H1 (cell line): ENCODE measurements around the gene EGF. TPM values are rescaled to one million over a fixed set of nuclear protein-coding genes. Genes with fewer than 3 reads are reported as not detected.

Experiments
- CTCF ChIA-PET: fragments of 300-600 bp; sonication (Branson Sonifier 250); formaldehyde crosslinking; loops from one replicate; lab custom pipeline; 2021; ENCODE audit not compliant: partially characterized antibody; lab: Charles Lee
- POLR2A ChIA-PET: fragments of 300-600 bp; sonication (Branson Sonifier 250); formaldehyde crosslinking; loops from one replicate; lab custom pipeline; 2021; ENCODE audit warnings: inconsistent platforms; ENCODE audit not compliant: partially characterized antibody; lab: Charles Lee
- DNase-seq, 2 experiments: peaks; one replicate each; pipeline versions ENCODE4 v3.0.0 to v3.0.0-alpha.2; 2010 to 2022; ENCODE audit warnings: low spot score in 2 of 2, low read depth in 1 of 2, mixed read lengths in 1 of 2
- FAIRE-seq: peaks from 2 replicates; lab custom pipeline; 2011; peaks lifted over from hg19 to GRCh38; lab: Jason Lieb, UNC
- H2AFZ ChIP-seq: 2 replicates; pipeline ENCODE4 v1.8.1; 2012; ENCODE audit warnings: low read length, inconsistent platforms
- H2AK5ac ChIP-seq: 2 replicates; pipeline ENCODE4 v1.6.1; 2013; ENCODE audit warnings: low read depth, low read length
- H2BK120ac ChIP-seq: replicated peaks from 2 replicates; pipeline ENCODE3; 2013; ENCODE audit warnings: low read depth, low read length, inconsistent platforms
- H2BK12ac ChIP-seq: 2 replicates; pipeline ENCODE4 v1.6.1; 2013; ENCODE audit warnings: low read depth, low read length
- H2BK15ac ChIP-seq: 2 replicates; pipeline ENCODE4 v1.6.1; 2013; ENCODE audit warnings: low read length
- H2BK20ac ChIP-seq: 2 replicates; pipeline ENCODE4 v1.6.1; 2013; ENCODE audit warnings: low read length
- H2BK5ac ChIP-seq: 2 replicates; pipeline ENCODE4 v1.6.1; 2013; ENCODE audit warnings: low read depth, low read length
- H3K14ac ChIP-seq: 2 replicates; pipeline ENCODE4 v1.6.1; 2013; ENCODE audit warnings: inconsistent platforms; ENCODE audit not compliant: insufficient read length
- H3K18ac ChIP-seq: 2 replicates; pipeline ENCODE4 v1.6.1; 2013; ENCODE audit warnings: low read length; ENCODE audit errors: extremely low read depth
- H3K23ac ChIP-seq: 2 replicates; pipeline ENCODE4 v1.6.1; 2013; ENCODE audit warnings: inconsistent platforms; ENCODE audit not compliant: insufficient read length
- H3K23me2 ChIP-seq: 2 replicates; pipeline ENCODE4 v1.6.1; 2013; ENCODE audit warnings: low read depth, low read length
- H3K27ac ChIP-seq: 2 replicates; pipeline ENCODE4 v1.6.1; 2011; ENCODE audit warnings: low read depth, low read length, inconsistent platforms
- H3K27me3 ChIP-seq, 4 experiments: replicated peaks in 1 of 4; 1 replicate in 1 of 4; 2 replicates in 3 of 4; pipeline versions ENCODE4 v1.6.1 to v1.8.1; 2011 to 2013; ENCODE audit warnings: low read length in 3 of 4, mild to moderate bottlenecking in 3 of 4, inconsistent platforms in 2 of 4, mixed read lengths in 2 of 4, moderate library complexity in 1 of 4; ENCODE audit not compliant: control insufficient read depth in 3 of 4, insufficient read depth in 3 of 4; ENCODE audit errors: extremely low read depth in 1 of 4
- H3K36me3 ChIP-seq, 4 experiments: 2 replicates each; pipeline versions ENCODE4 v1.6.1 to v1.8.1; 2011 to 2013; ENCODE audit warnings: mild to moderate bottlenecking in 4 of 4, low read length in 3 of 4, moderate library complexity in 2 of 4, control low read depth in 1 of 4, inconsistent platforms in 1 of 4; ENCODE audit not compliant: insufficient read depth in 4 of 4, control insufficient read depth in 2 of 4
- H3K4ac ChIP-seq: replicated peaks from 2 replicates; pipeline ENCODE3; 2013; ENCODE audit warnings: low read length, low read depth, mixed read lengths, inconsistent platforms; ENCODE audit not compliant: insufficient read length
- H3K4me1 ChIP-seq, 4 experiments: replicated peaks in 1 of 4; 1 replicate in 1 of 4; 2 replicates in 3 of 4; pipeline versions ENCODE4 v1.6.1 to v1.8.1; 2011 to 2013; ENCODE audit warnings: low read length in 3 of 4, inconsistent platforms in 2 of 4, mixed read lengths in 1 of 4; ENCODE audit not compliant: insufficient read depth in 4 of 4, control insufficient read depth in 3 of 4
- H3K4me2 ChIP-seq, 2 experiments: 2 replicates each; pipeline versions ENCODE4 v1.6.1 to v1.8.1; 2011 to 2013; ENCODE audit warnings: low read depth in 2 of 2, low read length in 2 of 2, control low read depth in 1 of 2, inconsistent platforms in 1 of 2, mild to moderate bottlenecking in 1 of 2; ENCODE audit not compliant: insufficient read depth in 1 of 2
- H3K4me3 ChIP-seq, 4 experiments: fragments of 200-600, 300-600 bp in 1 of 4; sonication (generic), shearing (Covaris generic), sonication (Bioruptor Twin) in 1 of 4; 2 replicates each; pipeline versions ENCODE4 v1.5.1 to v1.8.1; 2011 to 2016; ENCODE audit warnings: low read length in 4 of 4, low read depth in 3 of 4, control low read depth in 2 of 4, inconsistent platforms in 2 of 4, mild to moderate bottlenecking in 2 of 4, mixed read lengths in 1 of 4, moderate library complexity in 1 of 4; ENCODE audit not compliant: insufficient read depth in 2 of 4; ENCODE audit errors: extremely low read depth in 1 of 4
- H3K56ac ChIP-seq: replicated peaks from 2 replicates; pipeline ENCODE3; 2013; ENCODE audit warnings: low read depth, mild to moderate bottlenecking, mixed read lengths, low read length, inconsistent platforms; ENCODE audit not compliant: insufficient read length
- H3K79me1 ChIP-seq: 2 replicates; pipeline ENCODE4 v1.6.1; 2013; ENCODE audit warnings: low read depth, low read length, control low read depth
- H3K79me2 ChIP-seq, 2 experiments: 2 replicates each; pipeline versions ENCODE4 v1.6.1 to v1.8.1; 2012 to 2013; ENCODE audit warnings: low read length in 2 of 2, mild to moderate bottlenecking in 2 of 2, inconsistent platforms in 1 of 2; ENCODE audit not compliant: insufficient read depth in 2 of 2, control insufficient read depth in 1 of 2
- H3K9ac ChIP-seq, 4 experiments: replicated peaks in 1 of 4; 1 replicate in 1 of 4; 2 replicates in 3 of 4; pipeline versions ENCODE4 v1.6.1 to v1.8.1; 2011 to 2013; ENCODE audit warnings: low read depth in 3 of 4, low read length in 3 of 4, control low read depth in 2 of 4, mild to moderate bottlenecking in 2 of 4, moderate library complexity in 2 of 4, inconsistent platforms in 1 of 4; ENCODE audit errors: extremely low read depth in 1 of 4
- H3K9me3 ChIP-seq, 2 experiments: 2 replicates each; pipeline versions ENCODE4 v1.6.1 to v1.8.1; 2012 to 2013; ENCODE audit warnings: mild to moderate bottlenecking in 2 of 2, moderate library complexity in 2 of 2, control low read depth in 1 of 2, inconsistent platforms in 1 of 2, low read depth in 1 of 2, low read length in 1 of 2, mixed read lengths in 1 of 2; ENCODE audit not compliant: insufficient read depth in 2 of 2
- H4K20me1 ChIP-seq, 2 experiments: replicated peaks in 1 of 2; 2 replicates each; pipeline versions ENCODE3 to v1.8.1; 2011 to 2013; ENCODE audit warnings: inconsistent platforms in 2 of 2, low read length in 2 of 2, mild to moderate bottlenecking in 1 of 2; ENCODE audit not compliant: insufficient read depth in 2 of 2, control insufficient read depth in 1 of 2
- H4K5ac ChIP-seq: 2 replicates; pipeline ENCODE4 v1.6.1; 2013; ENCODE audit warnings: low read length, low read depth, mixed read lengths, inconsistent platforms; ENCODE audit not compliant: insufficient read length
- H4K8ac ChIP-seq: 2 replicates; pipeline ENCODE4 v1.8.0; 2013; ENCODE audit warnings: mild to moderate bottlenecking, moderate library complexity, low read length, inconsistent platforms; ENCODE audit not compliant: insufficient read depth; ENCODE audit errors: extremely low read depth
- H4K91ac ChIP-seq: replicated peaks from 2 replicates; pipeline ENCODE3; 2013; ENCODE audit warnings: low read length, mixed read lengths, inconsistent platforms; ENCODE audit not compliant: insufficient read length
- JUN ChIP-seq: IDR thresholded peaks from 2 replicates; pipeline ENCODE4 v1.6.1; 2011; ENCODE audit warnings: low read depth, mild to moderate bottlenecking, improper control_type of control experiment, low read length
- NANOG ChIP-seq: IDR thresholded peaks from 2 replicates; pipeline ENCODE4 v1.6.1; 2011; ENCODE audit warnings: low read length, low read depth, mild to moderate bottlenecking, inconsistent platforms; ENCODE audit not compliant: insufficient read depth, poor library complexity, severe bottlenecking
- WGBS, 2 experiments: shearing (Covaris generic) in 1 of 2; methylation state at CpG; one replicate each; pipeline versions ENCODE4 v1.1.6 to v1.1.7; 2013 to 2015; ENCODE audit warnings: low lambda C conversion rate in 2 of 2, mixed read lengths in 2 of 2, inconsistent platforms in 1 of 2, low coverage in 1 of 2, missing lambda C conversion rate in 1 of 2; ENCODE audit not compliant: insufficient replicate concordance in 2 of 2, insufficient coverage in 1 of 2, insufficient read length in 1 of 2; ENCODE audit errors: extremely low coverage in 1 of 2, missing lambda C conversion rate in 1 of 2; 5-methylcytosine and 5-hydroxymethylcytosine counted together
- polyA plus RNA-seq, 7 experiments: library from polyadenylated mRNA; depleted of rRNA in 3 of 7; stranded (reverse) in 5 of 7; unstranded in 2 of 7; fragments of >200 nt in 5 of 7; fragments of 200-250 nt in 2 of 7; gene quantifications; 1 replicate in 5 of 7; 2 replicates in 1 of 7; 4 replicates in 1 of 7; pipeline versions ENCODE4 v1.2.1 to v1.2.3, GENCODE V29; 2011 to 2013; ENCODE audit warnings: missing spikeins in 2 of 7, mixed read lengths in 2 of 7
- total RNA-seq: library from RNA; stranded (reverse); fragmentation: NEBNext Ultra II Directional; extraction: Animal tissue kit (Norgen Biotek cat#: 25700); gene quantifications from 2 replicates; pipeline ENCODE4 v1.2.1, GENCODE V29; 2021

Gene EGF
- total and polyA plus RNA-seq, 2 of the 8 experiments (the other 6 are each of a cell fraction or from before 2014, with no cell fraction given) = 1.5 to 2.6 TPM

DNA sequence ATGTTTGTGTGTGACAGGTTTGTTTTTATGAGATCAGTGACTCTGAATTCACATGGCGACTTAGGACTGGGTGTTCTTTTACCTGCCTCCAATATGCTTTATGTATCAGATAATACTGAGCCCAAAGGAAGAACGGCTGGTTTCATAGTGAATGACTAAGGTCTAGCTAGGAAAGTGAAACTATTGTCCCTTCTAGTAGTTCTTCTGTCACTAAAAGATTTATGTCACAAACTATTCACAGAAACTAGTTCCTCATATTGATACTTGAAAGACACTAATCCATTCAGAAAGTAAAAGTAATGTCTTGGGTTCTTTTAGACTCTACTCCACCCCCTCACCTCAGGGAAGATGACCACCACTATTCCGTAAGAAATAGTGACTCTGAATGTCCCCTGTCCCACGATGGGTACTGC is 81.7 kb downstream of the EGF start:
- H3K4me3 ChIP-seq = no peak overlapping the region
- H3K14ac ChIP-seq = no peak overlapping the region
- no peak overlapping the region for H3K27ac ChIP-seq
- H3K9me3 ChIP-seq = no peaks in the 10 kb centered on the region
- H2AFZ ChIP-seq = no peak overlapping the region
- no peak overlapping the region for H2BK12ac ChIP-seq
- H2BK20ac ChIP-seq = no peak overlapping the region
- H3K27me3 ChIP-seq = no peaks in the 10 kb centered on the region
- ChIA-PET CTCF (interaction anchor here (0.7 to 2.5 kb wide), 4 partner anchors 12 to 523 kb away, joined by 3 to 10 read pairs (median 4); no protein-coding TSS in a partner anchor), POLR2A (no interaction called here)
- no peak overlapping the region for H2BK5ac ChIP-seq
- H3K79me2 ChIP-seq = no peaks in the 10 kb centered on the region
- no peak overlapping the region for H3K23ac ChIP-seq
- no peak overlapping the region for H3K56ac ChIP-seq
- H4K5ac ChIP-seq = no peak overlapping the region
- no peak overlapping the region for H2BK120ac ChIP-seq
- H4K8ac ChIP-seq = no peak overlapping the region
- no peak overlapping the region for H3K9ac ChIP-seq
- 88% methylated on average over 4 of the region's 4 CpGs; no CpG with 5 or more reads in 1 of the 2 experiments for WGBS, 2 experiments
- DNase-seq (no peak), FAIRE-seq (no peak)
- no peaks in the 10 kb centered on the region for H3K4me1 ChIP-seq
- H2AK5ac ChIP-seq = no peak overlapping the region
- H4K20me1 ChIP-seq = no peaks in the 10 kb centered on the region
- TF ChIP-seq NANOG (no peak), JUN (no peak)
- H3K4ac ChIP-seq = no peak overlapping the region
- H3K23me2 ChIP-seq = no peaks in the 10 kb centered on the region
- H4K91ac ChIP-seq = no peak overlapping the region
- no peak overlapping the region for H3K4me2 ChIP-seq
- H2BK15ac ChIP-seq = no peak overlapping the region
- no peaks in the 10 kb centered on the region for H3K79me1 ChIP-seq
- no peaks in the 10 kb centered on the region for H3K36me3 ChIP-seq
- no peak overlapping the region for H3K18ac ChIP-seq
